OCI-LY3 (cell line): ENCODE measurements around the gene PROK1.

Source experiments
- CTCF ChIP-seq: fragments of 200-600, 300-600 bp; sonication (generic); IDR thresholded peaks from 2 replicates; pipeline ENCODE4 v1.5.1; 2014; ENCODE audit warnings: antibody characterized with exemption, low read length, low read depth
- EZH2phosphoT487 ChIP-seq: fragments of 200-600 bp; shearing (Covaris generic); IDR thresholded peaks from 2 replicates; pipeline ENCODE4 v1.6.1; 2018; ENCODE audit warnings: antibody characterized with exemption, mixed run types, low read depth

GRCh38 chr1:110455151-110455550 is 4.2 kb downstream of the PROK1 start:
- no peak for TF ChIP-seq EZH2phosphoT487
- TF ChIP-seq CTCF, result no peak
